GM12865 (cell line): ENCODE data around the gene HECW1.

Experiments
- DNase-seq: peaks from one replicate; pipeline ENCODE4 v3.0.0; 2010; ENCODE audit warnings: low read depth
- H3K4me3 ChIP-seq: 2 replicates; pipeline ENCODE4 v1.5.1; 2011; ENCODE audit warnings: mild to moderate bottlenecking, low read depth, low read length, control low read depth
- TF ChIP-seq, protein P1 (sequence below): IDR thresholded peaks from 2 replicates; pipeline ENCODE4 v1.5.1; 2011; ENCODE audit warnings: low read length, control low read depth, low read depth, inconsistent platforms; ENCODE audit not compliant: insufficient read depth; ENCODE audit errors: missing control alignments

HECW1 gene

GRCh38 chr7:43232366-43232765, 119.9 kb downstream of the HECW1 start:
- no peak for DNase-seq
- TF ChIP-seq, protein P1, sequence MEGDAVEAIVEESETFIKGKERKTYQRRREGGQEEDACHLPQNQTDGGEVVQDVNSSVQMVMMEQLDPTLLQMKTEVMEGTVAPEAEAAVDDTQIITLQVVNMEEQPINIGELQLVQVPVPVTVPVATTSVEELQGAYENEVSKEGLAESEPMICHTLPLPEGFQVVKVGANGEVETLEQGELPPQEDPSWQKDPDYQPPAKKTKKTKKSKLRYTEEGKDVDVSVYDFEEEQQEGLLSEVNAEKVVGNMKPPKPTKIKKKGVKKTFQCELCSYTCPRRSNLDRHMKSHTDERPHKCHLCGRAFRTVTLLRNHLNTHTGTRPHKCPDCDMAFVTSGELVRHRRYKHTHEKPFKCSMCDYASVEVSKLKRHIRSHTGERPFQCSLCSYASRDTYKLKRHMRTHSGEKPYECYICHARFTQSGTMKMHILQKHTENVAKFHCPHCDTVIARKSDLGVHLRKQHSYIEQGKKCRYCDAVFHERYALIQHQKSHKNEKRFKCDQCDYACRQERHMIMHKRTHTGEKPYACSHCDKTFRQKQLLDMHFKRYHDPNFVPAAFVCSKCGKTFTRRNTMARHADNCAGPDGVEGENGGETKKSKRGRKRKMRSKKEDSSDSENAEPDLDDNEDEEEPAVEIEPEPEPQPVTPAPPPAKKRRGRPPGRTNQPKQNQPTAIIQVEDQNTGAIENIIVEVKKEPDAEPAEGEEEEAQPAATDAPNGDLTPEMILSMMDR, result no peak
- no peak overlapping the region for H3K4me3 ChIP-seq

DNA sequence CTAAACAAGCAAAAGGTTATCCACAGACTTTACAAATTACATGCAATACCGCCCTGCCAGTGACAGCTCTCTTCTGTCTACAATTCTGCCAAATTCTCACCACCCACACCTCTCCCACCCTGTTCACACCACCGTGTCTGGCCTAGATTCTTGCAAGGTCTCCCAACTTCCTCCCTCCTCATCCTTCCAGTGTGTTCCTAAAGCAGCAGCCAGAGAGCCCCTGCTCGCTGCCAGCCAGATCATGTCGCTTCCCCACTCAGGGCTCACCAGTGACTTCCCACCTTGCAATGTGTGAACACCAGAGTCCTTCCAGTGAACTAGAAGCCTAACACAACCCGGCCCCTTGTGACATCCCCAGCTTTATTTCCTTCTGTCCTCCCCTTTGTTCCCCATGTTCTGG, 121.6 kb downstream of the HECW1 start:
- no peak for DNase-seq
- TF ChIP-seq, protein P1, result no peak
- H3K4me3 ChIP-seq, result no peak overlapping the region

GRCh38 chr7:43234968-43235367, 122.5 kb downstream of the HECW1 start:
- TF ChIP-seq, protein P1, result no peak
- H3K4me3 ChIP-seq, result no peak overlapping the region
- DNase-seq, result no peak

DNA sequence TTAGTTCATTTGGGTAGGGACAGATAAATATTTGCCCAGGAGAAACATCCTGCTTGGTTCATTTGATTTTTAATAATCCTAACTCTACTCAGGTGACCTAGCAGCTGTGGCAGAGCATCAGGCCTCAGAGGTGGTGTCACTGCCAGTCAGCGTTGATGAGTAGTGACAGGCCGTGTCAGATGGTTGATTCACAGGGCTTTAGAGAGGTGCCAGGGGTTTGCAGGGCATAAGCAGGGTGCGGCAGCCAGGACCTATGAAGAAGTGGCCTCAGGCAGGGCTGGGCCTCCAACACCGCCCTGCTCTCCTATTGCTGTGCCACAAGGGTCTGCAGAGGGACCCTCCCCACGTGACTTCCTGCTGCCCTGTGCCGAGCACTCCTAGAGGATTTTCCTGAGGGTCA, 128.1 kb downstream of the HECW1 start:
- DNase-seq, result no peak
- TF ChIP-seq, protein P1, result no peak
- no peak overlapping the region for H3K4me3 ChIP-seq

- DNase-seq, result no peak
- TF ChIP-seq, protein P1, result no peak
- no peak overlapping the region for H3K4me3 ChIP-seq
Measured at GRCh38 chr7:43242628-43243255, 130.3 kb downstream of the HECW1 start.

DNA sequence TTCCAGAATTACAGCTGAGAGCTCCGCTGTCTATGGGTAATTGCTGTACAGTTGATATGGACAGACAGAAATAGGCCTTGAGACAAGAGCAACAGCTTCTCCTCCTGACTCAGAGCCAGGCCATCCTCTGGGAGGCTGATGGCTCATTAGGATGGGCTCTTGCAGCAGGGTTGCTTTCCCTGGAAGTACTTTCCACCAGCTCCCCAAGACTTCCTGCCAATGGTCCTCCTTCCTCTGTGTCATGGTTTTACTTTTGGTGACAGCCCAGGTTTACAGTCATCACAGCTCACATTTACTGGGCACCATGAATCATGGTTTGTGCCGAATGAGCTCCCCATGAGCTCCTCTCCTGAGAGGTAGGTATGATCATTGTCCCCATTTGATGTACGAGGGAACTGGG, 131.8 kb downstream of the HECW1 start:
- H3K4me3 ChIP-seq, result no peak overlapping the region
- no peak for DNase-seq
- TF ChIP-seq, protein P1, result no peak

DNA sequence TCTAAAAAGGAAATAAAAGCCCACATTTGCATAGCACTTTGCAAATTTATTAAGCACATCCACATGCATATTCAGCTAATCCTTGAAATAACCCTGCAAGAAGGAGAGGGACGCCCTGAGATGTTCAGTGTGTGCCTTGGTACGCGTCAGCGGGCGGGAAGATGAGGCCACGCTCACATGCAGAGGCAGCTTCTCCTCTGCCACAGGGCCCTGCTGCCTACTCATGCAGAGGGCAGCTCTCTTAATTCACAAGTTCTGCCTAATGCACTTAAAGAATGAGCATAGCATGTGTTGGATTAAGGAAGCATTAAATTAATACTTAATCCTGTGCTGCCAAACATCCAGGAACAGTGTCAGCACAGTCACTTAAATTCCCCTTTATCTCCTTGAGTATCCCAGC, 132.3 kb downstream of the HECW1 start:
- no peak for DNase-seq
- TF ChIP-seq, protein P1, result no peak
- H3K4me3 ChIP-seq, result no peak overlapping the region
